HG03439 (cell line): ENCODE data around the gene SLC25A39.
"Not testable (repeated sequence)": the region's sequence is repeated elsewhere in the genome, so short reads cannot be mapped to it uniquely, and the experiment has no call there.

Source experiments
- ATAC-seq: cut with Tn5 transposase; IDR thresholded peaks from one replicate; pipeline ENCODE4 v1.9.1; 2021; ENCODE audit warnings: mild to moderate bottlenecking, moderate library complexity; ENCODE audit not compliant: unreplicated experiment

Gene SLC25A39

GRCh38 chr17:44354582-44355561 is 30.2 kb upstream of the SLC25A39 start:
- ATAC-seq, result no peak

DNA sequence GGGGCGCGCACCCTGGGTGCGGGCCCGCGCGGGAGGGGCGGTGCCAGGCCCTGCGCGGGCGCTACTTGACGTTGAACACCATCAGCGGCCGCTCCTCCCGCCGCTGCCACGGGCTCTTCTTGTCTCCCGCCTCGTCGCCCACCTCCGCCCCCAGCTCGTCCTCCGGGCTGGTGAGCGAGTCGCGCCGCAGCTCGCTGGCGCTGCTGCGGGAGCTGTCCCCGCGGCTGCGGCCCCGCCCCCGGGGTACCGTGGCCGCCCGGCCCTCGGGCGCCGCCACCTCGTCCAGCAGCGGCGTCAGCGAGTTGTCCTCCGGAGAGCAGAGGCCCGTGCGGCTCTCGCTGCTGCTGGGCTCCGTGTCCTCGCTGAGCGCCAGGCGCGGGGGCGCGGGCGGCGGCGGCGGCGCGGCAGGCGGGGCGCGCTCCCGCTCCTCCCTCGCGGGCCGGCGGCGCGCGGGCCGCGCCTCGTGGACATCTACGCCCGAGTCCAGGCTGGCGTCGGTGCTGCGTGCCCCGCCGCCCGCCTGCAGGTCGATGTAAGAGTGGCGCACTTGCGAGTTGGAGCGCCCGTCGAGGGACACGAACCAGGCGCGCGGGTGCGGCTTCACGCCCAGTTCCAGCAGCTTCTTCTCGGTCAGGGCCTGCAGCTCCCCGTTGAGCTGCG is 29.2 kb upstream of the SLC25A39 start:
- no peak for ATAC-seq

DNA sequence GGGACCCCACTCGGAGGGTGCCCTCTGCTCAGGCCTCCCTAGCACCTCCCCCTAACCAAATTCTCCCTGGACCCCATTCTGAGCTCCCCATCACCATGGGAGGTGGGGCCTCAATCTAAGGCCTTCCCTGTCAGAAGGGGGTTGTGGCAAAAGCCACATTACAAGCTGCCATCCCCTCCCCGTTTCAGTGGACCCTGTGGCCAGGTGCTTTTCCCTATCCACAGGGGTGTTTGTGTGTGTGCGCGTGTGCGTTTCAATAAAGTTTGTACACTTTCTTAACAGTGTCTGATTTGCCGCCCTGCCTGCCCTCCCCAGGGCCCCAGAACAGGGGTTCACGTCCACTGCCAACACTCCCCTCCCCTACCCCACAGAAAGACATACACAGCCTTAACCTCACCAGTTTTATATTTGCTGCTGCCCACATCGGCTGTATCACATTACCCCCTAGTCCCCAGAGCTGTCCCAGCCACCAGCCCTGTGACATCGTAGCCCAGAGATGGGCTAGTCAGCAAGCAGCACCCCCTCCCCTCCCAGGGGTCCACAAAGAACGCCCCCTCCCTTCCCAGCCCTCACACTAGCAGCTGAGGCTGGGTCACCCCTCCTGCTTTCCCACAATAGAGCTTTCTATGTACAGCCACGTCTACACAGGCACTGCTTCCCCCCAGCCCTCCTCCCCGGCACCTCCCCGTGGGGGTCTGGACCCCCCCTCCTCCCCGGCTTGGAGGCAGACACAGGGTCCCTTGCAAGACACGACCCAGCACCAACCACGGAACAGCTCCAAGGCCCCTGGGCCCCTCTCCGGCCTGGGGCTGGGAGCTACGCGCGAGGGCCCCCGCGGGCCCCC is 28.4 kb upstream of the SLC25A39 start:
- ATAC-seq, result no peak

- ATAC-seq, result no peak
Observed at GRCh38 chr17:44351961-44352827, 27.6 kb upstream of the SLC25A39 start.

GRCh38 chr17:44351464-44351863 is 26.8 kb upstream of the SLC25A39 start:
- ATAC-seq, result no peak

DNA sequence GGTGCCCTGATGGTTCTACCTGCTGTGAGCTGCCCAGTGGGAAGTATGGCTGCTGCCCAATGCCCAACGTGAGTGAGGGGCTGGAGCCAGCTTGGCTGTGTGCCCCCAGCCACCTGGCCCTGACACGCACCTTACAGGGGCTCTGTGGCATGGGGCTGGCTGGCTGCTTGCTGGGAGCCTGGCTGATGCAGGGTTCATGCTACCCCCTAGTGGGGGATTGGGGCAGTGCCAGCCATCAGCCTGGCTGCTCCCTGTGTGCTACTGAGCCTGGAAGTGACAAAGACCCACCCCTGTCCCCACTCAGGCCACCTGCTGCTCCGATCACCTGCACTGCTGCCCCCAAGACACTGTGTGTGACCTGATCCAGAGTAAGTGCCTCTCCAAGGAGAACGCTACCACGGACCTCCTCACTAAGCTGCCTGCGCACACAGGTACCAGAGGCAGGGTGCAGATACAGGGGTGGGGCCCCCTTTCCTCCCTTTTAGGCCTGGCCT is 26.2 kb upstream of the SLC25A39 start:
- no peak for ATAC-seq

DNA sequence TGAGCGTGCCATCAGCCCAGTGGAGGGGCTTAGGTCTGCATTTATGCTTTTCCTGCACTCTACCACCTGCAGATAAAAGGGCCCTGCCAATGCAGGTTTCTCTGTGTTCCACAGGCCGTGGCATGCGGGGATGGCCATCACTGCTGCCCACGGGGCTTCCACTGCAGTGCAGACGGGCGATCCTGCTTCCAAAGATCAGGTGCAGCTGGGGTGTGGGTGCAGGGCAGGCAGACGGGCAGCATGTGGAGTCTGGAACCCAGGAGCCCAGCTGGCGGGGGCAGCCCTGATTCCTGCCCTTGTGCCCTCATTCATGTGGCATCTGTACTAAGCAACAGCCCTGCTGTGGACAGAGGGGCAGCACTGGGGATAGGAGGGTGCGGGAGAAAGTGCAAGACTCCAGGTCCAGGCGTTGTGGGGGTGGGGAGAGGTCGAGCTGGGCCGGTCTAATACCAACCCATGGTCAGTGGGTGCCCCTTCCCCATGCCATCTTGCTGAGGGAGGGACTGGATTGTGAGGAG is 25.0 kb upstream of the SLC25A39 start:
- no peak for ATAC-seq

GRCh38 chr17:44348988-44349364 is 24.4 kb upstream of the SLC25A39 start:
- no peak for ATAC-seq

GRCh38 chr17:44348234-44348987 is 23.8 kb upstream of the SLC25A39 start:
- ATAC-seq, result peak; percentile 38

GRCh38 chr17:44347206-44348055 is 22.8 kb upstream of the SLC25A39 start:
- not testable (repeated sequence) for ATAC-seq

DNA sequence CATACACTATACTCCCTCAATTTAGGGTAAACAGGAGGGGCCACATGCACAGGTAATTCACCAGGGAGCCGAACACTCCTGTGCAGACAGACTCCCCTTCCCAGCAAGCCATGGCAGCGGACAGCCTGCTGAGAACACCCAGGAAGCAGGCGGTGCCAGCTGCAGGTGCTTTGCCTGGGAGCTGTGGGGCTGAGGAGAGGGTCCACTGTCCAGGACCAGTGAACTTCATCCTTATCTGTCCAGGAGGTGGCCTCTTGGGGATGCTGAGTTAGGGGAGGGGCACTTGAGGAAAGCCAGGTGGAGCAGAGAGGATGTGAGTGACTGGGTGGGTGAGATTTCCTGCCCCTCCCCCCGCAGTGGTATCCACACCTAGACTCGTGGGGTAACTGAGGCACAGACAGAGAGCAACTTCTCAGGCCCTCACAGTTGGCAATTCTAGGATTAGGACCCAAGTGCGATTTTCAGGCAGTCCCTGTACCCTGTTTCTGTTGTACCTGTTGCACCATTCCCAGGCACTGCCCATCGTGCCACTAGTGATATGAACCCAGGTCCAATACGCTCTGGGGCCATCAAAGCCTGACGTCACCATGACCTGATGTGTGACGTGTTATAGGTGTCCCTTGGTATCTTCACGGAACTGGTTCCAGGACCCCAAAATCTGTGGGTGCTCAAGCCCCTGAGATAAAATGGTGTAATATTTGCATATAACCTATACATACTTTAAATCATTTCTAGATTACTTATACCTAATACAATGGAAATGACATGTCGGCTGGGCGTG is 21.6 kb upstream of the SLC25A39 start:
- no peak for ATAC-seq

- peak; percentile 4 for ATAC-seq
Observed at GRCh38 chr17:44345454-44346026, 20.9 kb upstream of the SLC25A39 start.

DNA sequence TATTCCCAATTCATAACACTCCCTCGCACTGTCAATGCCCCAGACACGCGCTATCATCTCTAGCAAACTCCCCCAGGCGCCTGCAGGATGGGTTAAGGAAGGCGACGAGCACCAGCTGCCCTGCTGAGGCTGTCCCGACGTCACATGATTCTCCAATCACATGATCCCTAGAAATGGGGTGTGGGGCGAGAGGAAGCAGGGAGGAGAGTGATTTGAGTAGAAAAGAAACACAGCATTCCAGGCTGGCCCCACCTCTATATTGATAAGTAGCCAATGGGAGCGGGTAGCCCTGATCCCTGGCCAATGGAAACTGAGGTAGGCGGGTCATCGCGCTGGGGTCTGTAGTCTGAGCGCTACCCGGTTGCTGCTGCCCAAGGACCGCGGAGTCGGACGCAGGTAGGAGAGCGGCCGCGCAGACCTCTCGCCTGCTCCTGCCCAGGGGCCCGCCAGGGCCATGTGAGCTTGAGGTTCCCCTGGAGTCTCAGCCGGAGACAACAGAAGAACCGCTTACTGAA is 20.4 kb upstream of the SLC25A39 start, which contains the start of gene GRN:
Gene GRN (plus strand): TSS at position 364 of the 515 bp plus-strand sequence. CDS start 3,863 bp downstream, outside the sequence.
- peak; percentile 68 for ATAC-seq

GRCh38 chr17:44343510-44344209 is 19.0 kb upstream of the SLC25A39 start:
- ATAC-seq, result no peak

DNA sequence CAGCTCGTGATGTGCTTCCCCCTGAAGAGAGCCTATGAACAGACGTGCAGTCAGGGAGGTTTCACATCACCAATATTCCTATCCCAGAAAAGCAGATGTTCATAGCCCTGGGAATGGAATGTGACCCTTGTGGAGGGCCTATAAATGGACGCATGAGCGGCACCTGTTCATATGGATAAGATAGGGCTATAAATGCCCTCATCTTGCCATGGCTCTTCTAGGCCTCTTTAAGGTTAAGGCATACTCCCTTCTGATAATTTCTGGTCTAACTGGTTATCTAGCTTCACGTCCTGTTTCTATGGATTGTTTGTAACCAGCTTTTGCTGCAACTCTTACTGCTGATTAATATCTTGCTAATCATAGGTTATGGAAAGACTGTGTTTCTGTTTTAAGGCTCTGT is 15.9 kb upstream of the SLC25A39 start:
- not testable (repeated sequence) for ATAC-seq

DNA sequence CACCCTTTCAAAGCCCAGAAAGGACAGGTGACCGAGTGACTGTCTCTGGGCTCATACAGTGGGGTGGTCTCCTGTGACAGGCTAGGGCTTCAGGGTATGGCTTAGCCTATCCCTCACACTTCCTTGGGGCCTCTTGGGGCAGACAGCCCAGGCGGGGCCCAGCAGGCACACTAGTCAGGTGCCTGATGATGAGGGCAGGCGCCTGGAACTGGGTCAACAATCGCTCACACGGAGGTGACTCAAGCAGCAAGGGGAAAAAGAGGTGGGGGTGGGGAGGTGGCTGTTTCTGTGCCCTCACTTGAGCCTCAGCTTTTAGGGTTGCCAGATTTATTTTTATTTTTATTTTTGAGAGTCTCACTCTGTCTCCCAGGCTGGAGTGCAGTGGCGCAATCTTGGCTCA is 14.1 kb upstream of the SLC25A39 start:
- ATAC-seq, result no peak
